Right ventricle myocardium inferior (tissue), 1 donor: ENCODE results near the gene CINP. TPM values are rescaled to one million over a fixed set of nuclear protein-coding genes. Genes with fewer than 3 reads are reported as not detected.

ENCODE experiments used
- ATAC-seq: fragments of 200-7000 bp; cut with Tn5 transposase; one replicate; pipeline ENCODE4 v1.9.1; 2020; ENCODE audit warnings: mild to moderate bottlenecking, moderate library complexity
- DNase-seq: peaks from one replicate; pipeline ENCODE4 v3.0.0; 2021; ENCODE audit errors: missing footprints
- intact Hi-C: fragments of 100-400 bp; cut with DNase I; formaldehyde crosslinking; loops from one replicate; pipeline ENCODE4 v1.11.0; 2022
- long read RNA-seq: library from polyadenylated mRNA; unstranded; transcript quantifications from one replicate; pipeline ENCODE4 v2.0.0, GENCODE V29; 2021
- total RNA-seq: library from RNA; stranded (reverse); fragmentation: NEBNext Ultra II Directional; extraction: Animal tissue kit (Norgen Biotek cat#: 25700); gene quantifications from one replicate; pipeline ENCODE4 v1.2.1, GENCODE V29; 2021
- donor health status: DM: no; HTN: yes; CAD: no; lungs with severe emphysema.

Gene CINP
- total RNA-seq, result 31.1 TPM
- long read RNA-seq, full-length matches to known transcripts, result 11 of 14 reads
- long read RNA-seq, partial matches to known transcripts, result 1 of 14 reads
- long read RNA-seq, other reads (novel, unspliced or antisense), result 2 of 14 reads

- DNase-seq (peak; percentile 98), ATAC-seq (peak; percentile 99)
- intact Hi-C loops, result loop anchor here (2.0 to 10.0 kb wide), 2 partner anchors 46 to 232 kb away; partner anchors contain the start of gene RCOR1
These were observed at the start of gene CINP, which contains the start of gene TECPR2 for GRCh38 chr14:102362545-102363181. Gene CINP (minus strand): TSS chr14:102362890. CDS start chr14:102362851, 39 bp downstream. Gene TECPR2 (plus strand): TSS chr14:102362941. CDS start chr14:102376722, 13,781 bp downstream.

GRCh38 chr14:102408724-102409123 lies 46.0 kb upstream of the CINP start:
- intact Hi-C loops, result loop anchor here (2.0 kb wide), 1 partner anchor 46 kb away; the partner anchor contains the start of genes CINP and TECPR2
- ATAC-seq (peak; percentile 57), DNase-seq (no peak)

- no peak for DNase-seq
- intact Hi-C loops, result no loop called here
- peak; percentile 68 for ATAC-seq
These were observed 44.6 kb upstream of the CINP start for GRCh38 chr14:102407258-102407657.

- ATAC-seq (no peak), DNase-seq (no peak)
- intact Hi-C loops, result no loop called here
These were observed 40.3 kb upstream of the CINP start for GRCh38 chr14:102403028-102403427.

- no peak for DNase-seq
- intact Hi-C loops, result no loop called here
- no peak for ATAC-seq
These were observed 33.8 kb upstream of the CINP start for GRCh38 chr14:102396521-102396920.

GRCh38 chr14:102394717-102395375 lies 32.2 kb upstream of the CINP start:
- ATAC-seq, result no peak
- no peak for DNase-seq
- intact Hi-C loops, result no loop called here

GRCh38 chr14:102392506-102392905 lies 29.8 kb upstream of the CINP start:
- ATAC-seq (peak; percentile 37), DNase-seq (no peak)
- intact Hi-C loops, result no loop called here

- ATAC-seq (no peak), DNase-seq (no peak)
- intact Hi-C loops, result no loop called here
These were observed 27.6 kb upstream of the CINP start for GRCh38 chr14:102390064-102390855.

GRCh38 chr14:102389246-102389645 lies 26.6 kb upstream of the CINP start:
- ATAC-seq, result no peak
- no peak for DNase-seq
- intact Hi-C loops, result no loop called here

GRCh38 chr14:102387086-102387485 lies 24.4 kb upstream of the CINP start:
- no peak for DNase-seq
- intact Hi-C loops, result no loop called here
- ATAC-seq, result no peak

GRCh38 chr14:102378830-102379229 lies 16.1 kb upstream of the CINP start:
- intact Hi-C loops, result no loop called here
- ATAC-seq (no peak), DNase-seq (no peak)

- no peak for DNase-seq
- ATAC-seq, result no peak
- intact Hi-C loops, result no loop called here
These were observed 15.0 kb upstream of the CINP start for GRCh38 chr14:102377696-102378095.

GRCh38 chr14:102375119-102375518 lies 12.4 kb upstream of the CINP start:
- DNase-seq (no peak), ATAC-seq (no peak)
- intact Hi-C loops, result no loop called here

GRCh38 chr14:102374264-102374663 lies 11.6 kb upstream of the CINP start:
- no peak for ATAC-seq
- intact Hi-C loops, result no loop called here
- no peak for DNase-seq

GRCh38 chr14:102373110-102373509 lies 10.4 kb upstream of the CINP start:
- intact Hi-C loops, result no loop called here

GRCh38 chr14:102371361-102371760 lies 8.7 kb upstream of the CINP start:
- ATAC-seq (no peak), DNase-seq (no peak)
- intact Hi-C loops, result no loop called here

More at GRCh38 chr14:102373110-102373509, 10.4 kb upstream of the CINP start:
- DNase-seq (no peak), ATAC-seq (no peak)

GRCh38 chr14:102370305-102370809 lies 7.7 kb upstream of the CINP start:
- peak; percentile 66 for DNase-seq
- ATAC-seq, result peak; percentile 75
- intact Hi-C loops, result no loop called here

- DNase-seq (peak; percentile 83), ATAC-seq (peak; percentile 46)
- intact Hi-C loops, result loop anchor here (2.0 to 10.0 kb wide), 2 partner anchors 45 to 231 kb away; partner anchors contain the start of gene RCOR1
These were observed 673 bp upstream of the CINP start for GRCh38 chr14:102363182-102363943.
